NCI-H460 (cell line): ENCODE results near the gene CYP26C1. TPM values are rescaled to one million over a fixed set of nuclear protein-coding genes. Genes with fewer than 3 reads are reported as not detected.

ENCODE experiments used
- DNase-seq: peaks from one replicate; pipeline ENCODE4 v3.0.0-alpha.2; 2016; ENCODE audit warnings: low read depth; ENCODE audit errors: extremely low read depth
- total RNA-seq: library from RNA; depleted of rRNA; stranded (reverse); fragments of >200 nt; shearing (Covaris generic); gene quantifications from 2 replicates; pipeline ENCODE4 v1.2.3, GENCODE V29; 2014

Gene CYP26C1
- total RNA-seq, 1 experiment from 2014 or later, result 0.10 TPM

DNA sequence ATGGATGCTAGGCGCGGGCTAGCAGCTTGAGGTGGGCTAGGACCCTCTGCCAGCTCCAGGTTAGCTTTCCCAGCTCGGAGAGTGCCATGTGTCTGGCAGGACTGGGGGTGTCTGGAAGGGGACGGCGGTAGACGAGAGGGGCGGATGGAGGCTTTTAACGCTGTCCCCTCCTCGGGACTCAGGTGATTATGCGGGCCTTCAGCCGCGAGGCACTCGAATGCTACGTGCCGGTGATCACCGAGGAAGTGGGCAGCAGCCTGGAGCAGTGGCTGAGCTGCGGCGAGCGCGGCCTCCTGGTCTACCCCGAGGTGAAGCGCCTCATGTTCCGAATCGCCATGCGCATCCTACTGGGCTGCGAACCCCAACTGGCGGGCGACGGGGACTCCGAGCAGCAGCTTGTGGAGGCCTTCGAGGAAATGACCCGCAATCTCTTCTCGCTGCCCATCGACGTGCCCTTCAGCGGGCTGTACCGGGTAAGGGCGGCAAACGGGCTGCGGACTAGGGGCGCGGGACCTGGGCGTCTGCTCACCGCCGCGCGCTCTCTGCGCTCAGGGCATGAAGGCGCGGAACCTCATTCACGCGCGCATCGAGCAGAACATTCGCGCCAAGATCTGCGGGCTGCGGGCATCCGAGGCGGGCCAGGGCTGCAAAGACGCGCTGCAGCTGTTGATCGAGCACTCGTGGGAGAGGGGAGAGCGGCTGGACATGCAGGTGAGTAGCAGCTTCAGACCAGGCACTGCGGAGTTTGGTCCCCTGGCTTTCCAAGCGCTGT lies 14.2 kb downstream of the CYP26C1 start:
- DNase-seq, result no peak

DNA sequence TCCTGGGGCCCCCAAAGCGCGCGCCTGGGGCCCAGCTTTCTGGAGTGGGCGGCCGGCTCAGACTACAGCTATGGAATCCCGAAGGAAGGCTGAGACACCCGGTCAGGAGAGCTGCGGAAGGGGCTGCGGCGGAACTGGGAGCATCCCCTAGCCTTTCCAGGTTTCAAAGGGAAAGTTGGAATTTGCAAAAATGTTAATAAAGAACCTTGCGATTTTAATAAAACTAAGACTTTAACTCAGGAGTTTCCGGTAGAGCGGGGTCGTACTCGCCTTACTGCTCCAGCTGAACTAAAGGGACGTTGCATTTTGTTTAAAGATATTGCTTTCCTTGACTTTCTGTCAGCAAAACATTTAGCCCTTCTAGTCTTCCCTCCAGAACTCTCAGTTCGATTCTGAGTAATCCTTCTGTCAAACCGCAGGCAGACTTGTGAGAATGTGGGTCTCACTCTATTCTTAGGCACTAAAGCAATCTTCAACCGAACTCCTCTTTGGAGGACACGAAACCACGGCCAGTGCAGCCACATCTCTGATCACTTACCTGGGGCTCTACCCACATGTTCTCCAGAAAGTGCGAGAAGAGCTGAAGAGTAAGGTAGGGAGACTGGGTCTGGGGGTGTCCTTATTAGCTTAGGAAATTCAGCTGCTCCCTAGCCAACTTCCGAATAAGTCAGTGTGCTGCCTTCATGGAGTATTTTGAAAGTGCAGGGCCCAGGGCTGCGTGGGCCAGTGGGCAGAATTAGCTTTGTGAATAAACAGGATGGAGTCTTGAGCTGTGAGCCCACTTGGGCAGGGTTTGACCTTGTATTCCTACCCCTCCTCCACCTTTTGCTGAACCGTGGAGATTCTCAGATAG lies 15.0 kb downstream of the CYP26C1 start:
- DNase-seq, result no peak

DNA sequence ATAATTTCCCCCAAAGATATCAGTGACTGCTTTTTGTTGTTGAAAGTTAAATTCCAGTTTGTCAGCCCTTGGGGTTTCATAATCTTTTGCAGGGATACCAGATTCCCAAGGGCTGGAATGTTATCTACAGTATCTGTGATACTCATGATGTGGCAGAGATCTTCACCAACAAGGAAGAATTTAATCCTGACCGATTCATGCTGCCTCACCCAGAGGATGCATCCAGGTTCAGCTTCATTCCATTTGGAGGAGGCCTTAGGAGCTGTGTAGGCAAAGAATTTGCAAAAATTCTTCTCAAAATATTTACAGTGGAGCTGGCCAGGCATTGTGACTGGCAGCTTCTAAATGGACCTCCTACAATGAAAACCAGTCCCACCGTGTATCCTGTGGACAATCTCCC lies 16.3 kb downstream of the CYP26C1 start:
- DNase-seq, result no peak

DNA sequence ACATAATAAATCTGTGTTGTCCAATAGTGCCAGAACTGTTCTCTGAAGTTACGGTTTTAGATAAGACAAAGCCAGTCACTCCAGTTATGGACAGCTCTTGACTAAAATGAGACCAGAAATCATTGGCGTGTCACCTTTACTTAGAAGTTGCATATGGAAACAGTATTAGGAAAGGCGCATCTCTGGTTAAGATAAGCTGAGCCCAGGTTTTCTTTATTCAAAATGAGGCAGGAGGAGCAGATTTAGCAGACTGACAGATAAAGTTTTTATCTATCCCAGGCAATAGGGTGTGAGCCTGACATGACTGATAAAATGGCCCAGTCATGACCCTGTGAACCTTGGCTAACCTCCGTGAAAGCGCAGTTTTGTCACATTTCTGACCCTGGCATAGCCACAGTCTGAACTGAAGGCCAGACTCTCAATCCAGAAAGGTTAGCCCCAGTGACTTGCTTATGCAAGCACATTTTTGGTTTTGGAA lies 17.3 kb downstream of the CYP26C1 start:
- no peak for DNase-seq

DNA sequence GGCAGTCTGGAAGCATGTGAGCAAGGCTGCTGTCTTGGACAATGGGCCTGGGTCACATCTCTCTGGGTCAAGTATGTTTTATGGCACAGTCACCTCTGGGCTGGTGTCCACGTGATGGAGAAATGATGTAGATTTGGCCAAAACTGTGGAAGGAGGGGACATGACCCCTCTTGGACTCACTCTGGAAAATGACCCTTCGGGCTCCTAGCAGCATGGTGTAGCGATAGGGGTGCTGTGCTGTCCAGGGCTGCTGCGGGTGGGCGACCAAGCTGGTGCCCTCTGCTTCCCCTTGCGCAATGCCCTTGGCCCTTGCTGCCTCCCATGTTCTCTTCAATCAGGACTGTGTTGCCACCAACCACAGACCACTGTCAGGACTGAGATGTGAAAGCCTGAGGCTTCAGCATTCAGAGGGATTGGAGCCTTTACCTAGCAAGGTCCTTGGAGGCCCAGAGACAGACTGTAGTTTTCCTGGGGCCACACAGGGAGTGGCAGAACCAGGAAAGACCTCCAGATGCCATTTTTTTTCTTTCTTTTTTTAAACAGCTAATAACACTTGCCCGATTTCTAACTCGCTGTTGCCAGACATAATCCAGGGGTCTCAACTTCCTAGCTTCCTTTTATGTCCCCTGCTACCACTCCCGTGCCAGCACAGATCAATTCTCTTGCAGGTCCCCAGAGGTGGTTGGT lies 19.2 kb downstream of the CYP26C1 start:
- no peak for DNase-seq

DNA sequence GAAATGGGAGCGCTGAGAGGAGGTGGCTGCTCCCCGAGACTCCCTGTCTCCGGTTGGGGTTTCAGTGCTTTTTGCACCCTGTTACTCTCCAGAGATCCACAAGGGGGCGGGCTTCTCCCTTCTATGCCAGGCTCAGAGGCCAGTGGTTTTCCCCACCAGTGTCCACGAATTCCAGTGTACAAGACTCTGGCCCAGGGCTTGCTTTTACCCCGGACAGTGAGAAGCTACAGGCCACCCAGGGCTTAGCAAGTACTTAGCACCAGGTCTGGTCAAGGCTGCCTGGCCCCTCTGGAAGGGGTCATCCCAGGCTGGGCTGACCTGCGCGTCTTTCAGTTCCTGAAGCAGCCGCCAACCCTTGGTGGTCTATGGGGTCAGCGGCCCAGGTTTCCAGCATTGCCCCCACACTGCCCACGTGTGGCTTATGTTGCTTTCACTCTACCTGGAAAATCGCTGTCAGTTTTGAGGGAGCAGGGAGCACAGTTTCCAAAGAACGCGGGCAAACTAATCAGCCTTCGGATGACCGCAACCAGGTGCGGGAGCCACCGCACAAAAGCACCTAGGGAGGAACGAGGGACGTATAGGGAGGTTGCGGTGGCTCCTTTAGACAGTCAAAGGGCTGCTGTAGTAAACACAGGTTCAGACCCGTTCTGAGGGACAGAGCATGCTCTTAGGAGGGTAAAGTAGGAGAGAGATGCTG lies 19.9 kb downstream of the CYP26C1 start:
- peak; percentile 56 for DNase-seq

DNA sequence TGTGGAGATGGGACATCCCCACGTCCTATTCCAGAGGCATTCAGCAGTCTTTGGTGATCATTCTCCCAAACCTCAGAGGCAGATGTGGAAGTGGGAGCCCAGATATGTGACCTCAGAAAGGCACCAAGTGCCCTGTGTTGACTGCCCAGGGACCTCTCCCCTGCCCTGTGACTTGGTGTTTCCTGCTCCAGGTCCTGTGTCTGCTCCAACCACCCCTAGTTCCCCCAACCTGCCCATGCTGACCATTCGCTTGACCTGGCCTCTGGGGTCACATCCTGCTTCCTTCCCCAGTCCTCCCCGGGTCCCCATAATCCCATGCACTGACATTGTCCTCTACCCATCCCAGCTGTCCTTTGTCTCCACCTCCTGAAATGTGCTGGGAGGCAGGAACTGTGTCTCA lies 20.7 kb downstream of the CYP26C1 start:
- DNase-seq, result no peak

DNA sequence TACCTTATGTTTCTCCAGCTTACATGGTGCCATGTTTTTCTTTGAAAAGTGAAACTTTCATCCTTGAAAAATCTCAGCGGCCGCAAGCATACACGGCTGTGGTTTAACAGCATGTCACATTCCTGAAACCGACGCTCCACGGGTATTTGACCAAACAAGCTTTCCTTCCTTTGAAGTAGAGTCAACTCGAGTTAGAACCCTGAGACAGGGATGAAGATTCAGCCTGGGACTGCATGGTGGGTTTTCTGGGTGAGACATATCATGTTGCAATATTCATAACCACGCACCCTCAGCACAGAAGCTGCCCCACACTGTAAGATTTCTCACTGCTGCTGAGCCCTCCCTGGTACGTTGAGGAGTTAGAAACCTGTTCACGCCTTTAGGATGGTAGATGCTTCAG lies 21.2 kb downstream of the CYP26C1 start:
- no peak for DNase-seq

DNA sequence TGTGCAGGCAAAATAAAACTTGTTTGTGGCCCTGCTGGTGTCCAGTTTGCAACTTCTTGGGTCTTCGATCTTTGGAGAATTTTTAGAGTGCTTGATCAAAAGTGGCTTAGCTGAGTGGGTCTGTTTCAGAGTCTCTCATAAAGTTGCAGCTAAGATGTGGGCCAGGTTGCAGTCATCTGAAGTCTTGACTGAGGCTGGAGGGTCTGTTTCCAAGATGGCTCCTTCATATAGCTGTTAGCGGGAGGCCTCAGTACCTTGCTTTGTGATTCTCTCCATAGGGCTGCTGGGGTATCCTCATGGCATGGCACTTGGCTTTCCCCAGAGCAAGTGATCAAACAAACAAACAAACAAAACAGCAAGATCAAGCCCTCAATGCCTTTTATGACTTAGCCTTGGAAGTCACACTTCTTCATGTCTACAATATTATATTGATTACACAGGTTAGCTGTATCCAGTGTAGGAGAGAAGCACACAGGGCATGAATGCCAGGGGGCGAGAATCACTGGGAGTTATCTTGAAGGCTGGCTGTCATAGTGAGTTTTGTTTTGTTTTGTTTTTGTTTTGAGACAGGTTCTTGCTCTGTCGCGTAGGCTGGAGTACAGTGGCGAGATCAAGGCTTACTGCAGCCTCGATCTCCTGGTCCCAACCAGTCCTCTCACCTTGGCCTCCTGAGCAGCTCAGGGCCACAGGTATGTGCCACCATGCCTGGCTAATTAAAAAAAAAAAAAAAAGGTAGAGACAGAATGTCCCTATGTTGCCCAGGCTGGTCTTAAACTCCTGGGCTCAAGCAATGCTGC lies 23.3 kb downstream of the CYP26C1 start:
- no peak for DNase-seq

DNA sequence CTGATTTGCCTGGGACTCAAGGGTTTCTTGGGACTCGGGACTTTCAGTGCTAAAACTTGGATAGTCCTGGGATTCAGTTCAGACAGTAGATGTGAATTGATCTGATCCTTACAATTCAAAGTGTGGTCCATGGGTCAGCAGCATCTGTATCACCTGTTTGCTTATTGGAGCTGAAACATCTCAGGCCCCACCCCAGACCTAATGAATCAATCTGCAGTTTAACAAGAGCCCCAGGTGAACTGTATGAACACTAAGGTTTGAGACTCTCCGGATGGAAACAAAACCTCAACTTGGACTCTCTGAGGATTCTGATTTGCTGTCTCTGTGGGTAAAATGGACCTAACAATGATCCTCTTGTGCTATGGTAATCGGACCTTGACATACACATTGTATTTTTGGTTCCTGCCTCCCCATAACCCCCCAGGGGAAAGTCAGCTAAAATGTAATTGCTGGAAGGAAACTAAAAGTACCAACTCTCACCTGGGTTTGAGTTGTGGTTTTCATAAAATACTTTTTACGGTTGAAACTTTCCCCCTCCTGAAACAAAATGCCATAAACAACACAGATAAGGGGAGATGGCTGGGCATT lies 24.8 kb downstream of the CYP26C1 start:
- no peak for DNase-seq

DNA sequence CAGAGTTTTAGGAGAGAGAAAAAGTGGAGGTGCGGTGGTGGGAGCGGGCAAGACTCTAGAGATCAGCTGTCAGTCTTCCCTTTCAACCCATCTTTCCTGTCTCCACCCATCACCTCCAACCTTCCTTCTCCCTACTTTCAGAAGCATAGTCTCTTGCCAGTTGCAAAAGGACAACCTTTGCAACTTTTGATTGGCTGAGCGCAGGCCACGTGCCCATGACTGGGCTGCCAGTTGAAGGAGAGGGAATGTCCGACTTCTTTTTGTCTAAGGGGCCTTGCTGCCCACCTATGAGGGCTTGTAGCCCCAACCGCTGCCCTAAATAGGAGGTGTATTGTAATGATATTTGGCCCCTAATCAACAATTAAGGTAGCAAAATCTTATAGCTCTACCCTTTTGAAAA lies 25.7 kb downstream of the CYP26C1 start:
- no peak for DNase-seq

DNA sequence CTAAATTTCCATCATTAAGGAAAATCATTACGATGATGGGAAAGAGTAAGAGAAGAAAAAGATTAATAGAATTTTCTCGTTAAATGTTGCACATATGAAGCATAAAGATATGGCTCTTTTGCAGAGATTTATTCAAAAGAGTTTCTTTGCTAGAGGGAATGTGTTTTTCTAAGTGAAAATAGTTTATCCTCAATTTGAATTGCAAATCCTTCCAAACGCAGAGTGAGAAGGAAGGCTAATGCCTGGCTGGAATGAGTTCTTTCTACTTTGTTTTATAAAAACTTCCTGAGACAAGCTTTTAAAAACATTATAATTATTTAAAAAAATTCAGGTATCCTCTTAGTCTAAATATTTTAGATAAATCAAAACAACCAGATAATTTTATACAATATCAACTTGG lies 27.2 kb downstream of the CYP26C1 start:
- no peak for DNase-seq

DNA sequence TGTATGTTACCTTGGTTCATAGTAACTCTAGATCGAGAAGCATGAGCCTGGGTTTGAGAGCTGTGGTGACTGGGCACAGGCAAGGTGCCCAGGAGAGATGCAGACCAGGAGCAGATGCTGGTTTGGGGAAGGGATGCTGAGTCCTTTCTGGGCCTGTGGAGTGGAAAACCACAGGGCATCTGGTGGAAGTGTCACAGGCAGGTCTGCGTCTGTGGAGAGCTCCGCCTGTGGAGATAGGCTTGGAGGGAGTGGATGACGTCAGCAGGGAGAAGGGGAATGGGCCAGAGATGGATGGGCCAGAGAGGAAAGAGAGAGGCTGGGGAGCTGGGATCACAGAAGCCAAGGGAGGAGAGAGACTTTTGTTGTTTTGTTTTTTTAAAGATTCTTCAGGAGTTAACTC lies 27.9 kb downstream of the CYP26C1 start:
- no peak for DNase-seq

DNA sequence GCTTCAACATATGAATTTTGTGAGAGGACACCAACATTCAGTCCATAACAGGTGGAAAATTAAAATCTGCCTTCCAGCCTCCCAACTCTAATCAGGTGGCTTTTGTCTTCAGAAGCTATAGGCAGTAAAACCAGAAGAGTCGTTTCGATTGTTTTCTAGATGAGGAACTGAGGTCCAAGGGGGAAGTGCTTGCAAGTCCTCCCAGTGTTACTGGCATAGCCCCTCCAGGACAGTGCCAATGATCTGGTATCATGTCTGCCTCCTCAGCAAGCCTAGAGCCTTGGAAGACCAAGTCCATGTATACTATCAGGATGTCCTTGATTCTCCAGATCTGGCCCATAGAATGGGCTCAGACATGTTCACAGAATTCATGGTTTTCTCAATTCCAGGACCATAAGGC lies 30.0 kb downstream of the CYP26C1 start:
- DNase-seq, result no peak

DNA sequence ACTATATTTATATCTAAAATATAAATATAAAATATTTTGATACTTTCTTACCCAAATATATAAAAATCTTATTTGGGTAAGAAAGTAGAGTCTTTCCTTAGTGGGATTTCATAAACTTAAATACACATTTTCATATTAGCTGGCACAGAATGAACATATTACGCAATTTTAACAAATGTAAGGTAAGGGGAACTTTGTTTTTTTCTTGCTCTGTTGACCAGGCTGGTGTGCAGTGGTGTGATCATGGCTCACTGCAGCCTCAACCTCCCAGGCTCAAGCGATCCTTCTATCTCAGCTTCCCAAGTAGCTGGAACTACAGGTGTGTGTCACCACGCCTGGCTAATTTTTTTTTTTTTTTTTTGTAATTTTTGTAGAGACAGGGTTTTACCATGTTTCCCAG lies 31.4 kb downstream of the CYP26C1 start:
- DNase-seq, result no peak

DNA sequence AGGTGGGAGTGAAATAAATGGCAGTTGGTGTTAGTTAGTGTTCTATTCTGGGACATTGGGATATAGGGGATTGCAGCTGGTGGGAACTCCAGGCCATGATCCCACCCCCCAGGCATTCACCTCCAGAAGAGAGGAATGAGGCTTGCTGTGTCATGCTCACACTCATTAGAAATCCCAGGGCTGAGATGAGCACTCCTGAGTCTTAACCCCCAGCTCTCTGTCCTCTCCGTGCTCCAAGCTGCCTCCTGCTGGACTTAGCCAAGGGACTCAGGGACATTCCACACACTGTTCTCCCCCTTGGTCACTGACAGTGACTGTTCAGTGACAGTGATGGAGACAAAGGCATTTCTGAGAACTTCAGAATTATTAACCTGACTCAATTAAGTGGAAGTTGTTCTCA lies 34.6 kb downstream of the CYP26C1 start:
- DNase-seq, result no peak

DNA sequence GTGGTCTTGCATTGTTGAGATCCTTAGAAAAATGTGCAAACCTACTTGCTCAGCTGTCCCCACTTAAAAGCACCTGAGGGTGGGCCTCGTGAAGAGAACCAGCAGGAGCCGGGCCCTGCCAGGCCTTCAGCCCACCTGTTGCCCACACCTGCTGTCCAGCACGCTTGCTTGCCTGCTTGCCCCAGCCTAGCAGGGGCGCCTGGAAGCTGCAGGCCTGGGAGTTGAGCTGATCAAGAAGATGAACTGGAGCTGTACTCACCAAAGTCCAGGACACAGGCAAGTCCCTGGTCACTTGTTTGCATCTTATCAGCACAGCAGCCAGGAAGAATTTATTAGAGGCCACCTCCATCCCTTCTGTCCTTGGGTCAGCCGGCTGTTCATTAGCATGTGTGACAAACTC lies 36.3 kb downstream of the CYP26C1 start:
- DNase-seq, result no peak

DNA sequence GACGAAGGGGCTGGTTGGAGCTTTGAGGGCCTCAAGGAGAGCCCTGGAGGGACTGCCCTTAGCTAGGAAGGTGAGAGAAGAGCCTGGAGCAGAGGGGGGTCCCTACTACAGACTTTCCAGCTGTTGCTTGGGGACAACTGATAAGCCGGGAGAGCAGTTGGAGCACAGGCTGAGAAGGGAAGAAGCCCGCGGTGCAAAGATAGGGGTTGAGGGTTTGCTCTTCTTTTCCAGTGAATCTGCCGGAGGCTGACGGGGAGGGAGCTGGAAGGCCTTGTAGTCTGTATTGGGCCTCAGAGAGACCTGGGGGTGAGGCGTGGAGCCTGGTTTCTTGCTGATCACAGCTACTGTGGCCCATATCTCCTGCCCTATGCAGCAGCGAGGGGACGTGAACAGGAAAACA lies 36.8 kb downstream of the CYP26C1 start:
- DNase-seq, result no peak

DNA sequence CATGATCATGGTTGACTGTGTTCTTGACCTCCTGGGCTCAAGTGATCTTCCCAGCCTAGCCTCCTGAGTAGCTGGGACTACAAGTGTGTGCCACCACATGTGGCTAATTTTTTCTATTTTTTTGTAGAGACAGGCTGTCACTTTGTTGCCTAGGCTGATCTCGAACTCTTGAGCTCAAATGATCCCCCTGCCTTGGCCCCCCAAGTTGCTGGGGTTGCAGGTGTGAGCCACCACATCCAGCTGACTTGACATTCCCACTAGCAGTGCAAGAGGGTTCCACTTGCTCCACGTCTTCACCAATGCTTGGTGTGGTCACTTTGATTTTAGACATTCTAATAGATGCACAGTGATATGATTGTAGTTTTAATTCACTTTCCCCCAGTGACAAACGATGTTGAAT lies 38.2 kb downstream of the CYP26C1 start:
- no peak for DNase-seq

DNA sequence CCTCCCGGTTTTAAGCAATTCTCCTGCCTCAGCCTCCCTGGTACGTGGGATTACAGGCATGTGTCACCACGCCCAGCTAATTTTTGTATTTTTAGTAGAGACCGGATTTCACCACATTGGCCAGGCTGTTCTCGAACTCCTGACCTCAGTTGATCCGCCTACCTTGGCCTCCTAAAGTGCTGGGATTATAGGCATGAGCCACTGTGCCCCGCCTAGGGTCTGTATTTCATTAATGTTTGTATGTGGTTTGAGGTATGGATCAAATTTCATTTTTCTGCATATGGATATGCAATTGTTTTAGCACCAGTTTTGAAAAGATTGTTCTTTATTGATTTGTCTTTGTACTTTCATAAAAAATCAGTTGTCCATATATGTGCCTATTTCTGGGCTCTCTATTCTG lies 39.1 kb downstream of the CYP26C1 start:
- no peak for DNase-seq
